ENCODE results near the gene TMEM255B. TPM values are rescaled to one million over a fixed set of nuclear protein-coding genes. Genes with fewer than 3 reads are reported as not detected.

The TMEM255B gene
- polyA plus RNA-seq, 3 donors, result 5.1 to 7.5 (median 5.9) TPM

DNA sequence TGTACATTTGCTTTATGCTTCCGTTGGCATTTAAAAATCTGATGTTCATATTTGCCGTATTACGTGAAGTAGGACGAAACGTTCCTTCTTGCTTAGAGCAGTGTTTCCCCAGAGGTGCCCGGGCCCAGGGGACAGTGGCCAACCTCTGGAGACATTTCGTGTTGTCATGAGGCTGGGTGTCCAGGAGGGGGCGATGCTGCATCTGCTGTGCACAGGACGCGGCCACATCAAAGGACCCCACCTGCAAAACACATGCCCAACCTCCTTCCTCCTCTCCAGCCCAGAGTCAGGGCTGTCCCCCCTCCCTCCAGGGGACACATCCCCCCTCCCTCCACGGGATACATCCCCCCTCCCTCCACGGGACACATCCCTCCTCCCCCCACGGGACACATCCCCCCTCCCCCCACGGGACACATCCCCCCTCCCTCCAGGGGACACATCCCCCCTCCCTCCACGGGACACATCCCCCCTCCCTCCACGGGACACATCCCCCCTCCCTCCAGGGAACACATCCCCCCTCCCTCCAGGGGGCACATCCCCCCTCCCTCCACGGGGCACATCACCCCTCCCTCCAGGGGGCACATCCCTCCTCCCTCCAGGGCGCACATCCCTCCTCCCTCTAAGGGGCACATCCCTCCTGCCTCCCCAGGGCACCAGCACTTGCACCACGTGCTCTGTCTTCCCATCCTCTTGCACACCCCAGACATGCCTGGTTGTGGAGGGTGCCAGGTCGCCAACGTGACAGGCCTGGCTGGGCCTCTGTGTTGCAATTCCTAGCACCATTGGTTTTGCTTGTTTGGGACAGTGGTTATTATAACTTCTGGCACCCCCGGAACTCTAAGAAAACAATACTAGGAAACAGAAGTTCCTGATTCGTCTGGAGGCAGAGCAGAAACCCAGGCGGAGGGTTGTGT, 58.2 kb downstream of the TMEM255B start:
- H4K20me1 ChIP-seq (ENCODE audit: insufficient read depth, low read length), result no peaks in the 10 kb centered on the region
- peaks cover 33 to 82% (median 49%) of the 10 kb centered on the region in 7 donors for H3K9me3 Mint-ChIP-seq

More for the DNA sequence above, 58.2 kb downstream of the TMEM255B start:
- Histone ChIP-seq H3K27ac (ENCODE audit: low read depth in 1 of 2, low read length in 2 of 2) (no peak overlapping the region), H3K36me3 (replicated peaks in 1 of 2; ENCODE audit: control insufficient read depth in 1 of 2, insufficient read depth in 2 of 2, low read length in 2 of 2) (peaks cover 4 to 9% of the 10 kb centered on the region in 2 donors), H3K9ac (ENCODE audit: insufficient read depth, low read length, poor library complexity, severe bottlenecking) (no peak overlapping the region), H2AFZ (ENCODE audit: insufficient read depth, low read depth, low read length, poor library complexity, severe bottlenecking) (no peak overlapping the region), H3K27me3 (ENCODE audit: control insufficient read depth in 2 of 2, insufficient read depth in 2 of 2, low read length in 2 of 2) (no peaks in the 10 kb centered on the region), H3K9me3 (replicated peaks in 1 of 2; ENCODE audit: control insufficient read depth in 1 of 2, insufficient read depth in 1 of 2, low read length in 2 of 2) (peaks cover 24 to 73% of the 10 kb centered on the region in 2 donors), H3K4me1 (ENCODE audit: control insufficient read depth in 1 of 2, insufficient read depth in 2 of 2, low read length in 2 of 2) (peaks cover 17 to 20% of the 10 kb centered on the region in 2 donors), H3K4me2 (replicated peaks; ENCODE audit: extremely low read depth, low read length, poor library complexity, severe bottlenecking) (peak overlapping the region; percentile 68), H3K4me3 (replicated peaks in 1 of 3; ENCODE audit: low read depth in 2 of 3, low read length in 3 of 3) (peak overlapping the region in 1 of 3 experiments; percentile 69), H3K79me2 (ENCODE audit: insufficient read depth, low read length) (no peaks in the 10 kb centered on the region)
- 61% methylated on average over 10 of the region's 24 CpGs for WGBS (ENCODE audit: insufficient coverage)
- Mint-ChIP-seq H3K27me3 (ENCODE audit: low read depth in 3 of 3) (peaks cover 0 to 4% (median 3%) of the 10 kb centered on the region in 3 donors), H3K27ac (peak overlapping the region in 3 of 7 donors; percentile 10 to 66 (median 59)), H3K4me3 (peak overlapping the region; percentile 41 to 94), H3K36me3 (peaks cover 11 to 31% of the 10 kb centered on the region in 2 donors), H3K4me1 (peaks cover 22% of the 10 kb centered on the region)
- DNase-seq, result peak; percentile 25 to 46 (median 34)
- TF ChIP-seq CTCF (IDR thresholded peaks at IDR 0.05), result peak; percentile 69
- intact Hi-C loops (cut with micrococcal nuclease), result no loop called here

Data from CD14-positive monocyte (primary cell).